Activated T-helper 2 cell treated with anti-CD3 and anti-CD28 coated beads, Interferon-gamma antibody, Interleukin-2, Interleukin-4, amounts not matched to agents 10 μg/mL and 5 μg/mL and 100 μg/mL, durations not matched to agents 14 hours and 24 hours and 36 hours (primary cell): ENCODE measurements around the gene ITGA5. TPM values are rescaled to one million over a fixed set of nuclear protein-coding genes. Genes with fewer than 3 reads are reported as not detected.

Experiments
- DNase-seq: peaks from one replicate; pipeline ENCODE4 v3.0.0; 2021; ENCODE audit warnings: low spot score
- H3K27ac Mint-ChIP-seq: one replicate; pipeline ENCODE4 v1.8.0; 2021; ENCODE audit warnings: mixed read lengths
- H3K27me3 Mint-ChIP-seq: one replicate; pipeline ENCODE4 v1.8.0; 2021; ENCODE audit warnings: low read depth, mixed read lengths
- H3K36me3 Mint-ChIP-seq: one replicate; pipeline ENCODE4 v1.8.0; 2021; ENCODE audit warnings: low read depth, mixed read lengths
- H3K4me1 Mint-ChIP-seq: one replicate; pipeline ENCODE4 v1.8.0; 2021; ENCODE audit warnings: low read depth, mixed read lengths
- H3K4me3 Mint-ChIP-seq: one replicate; pipeline ENCODE4 v1.8.0; 2021; ENCODE audit warnings: low read depth, mild to moderate bottlenecking, moderate library complexity, mixed read lengths
- H3K9me3 Mint-ChIP-seq: one replicate; pipeline ENCODE4 v1.8.0; 2021; ENCODE audit warnings: mixed read lengths
- intact Hi-C: fragments of 100-400 bp; cut with micrococcal nuclease; formaldehyde crosslinking; loops from one replicate; pipeline ENCODE4 v1.15.1; 2023
- total RNA-seq: library from RNA; stranded (reverse); gene quantifications from 2 replicates; pipeline ENCODE4 v1.2.3, GENCODE V29; 2022

ITGA5 gene
- total RNA-seq, 1 donor from 2014 or later: 41.4 TPM

DNA sequence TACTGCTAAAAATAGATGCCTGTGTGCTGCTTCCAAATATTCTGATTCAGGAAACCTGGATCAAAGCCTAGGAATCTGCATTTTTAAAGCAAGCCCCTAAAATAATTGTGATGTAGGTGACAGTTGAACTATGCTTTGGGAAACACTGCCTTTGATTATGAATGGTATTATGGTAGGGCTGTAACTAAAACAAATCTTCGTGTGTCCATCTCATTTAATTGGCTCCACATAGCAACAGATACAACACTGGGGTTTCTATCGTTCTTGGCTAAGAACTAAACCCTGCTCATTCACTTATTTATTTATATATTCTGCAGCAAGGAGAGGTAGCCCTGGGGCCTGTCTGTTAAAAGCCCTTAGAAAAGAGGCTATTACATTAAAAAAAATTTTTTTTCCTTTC, 23.0 kb upstream of the ITGA5 start:
- no peak for DNase-seq
- Mint-ChIP-seq H3K27me3 (peaks cover 12% of the 10 kb centered on the region), H3K4me3 (no peak overlapping the region), H3K36me3 (no peaks in the 10 kb centered on the region), H3K4me1 (peaks cover 7% of the 10 kb centered on the region), H3K9me3 (no peaks in the 10 kb centered on the region), H3K27ac (no peak overlapping the region)
- intact Hi-C loops: no loop called here

DNA sequence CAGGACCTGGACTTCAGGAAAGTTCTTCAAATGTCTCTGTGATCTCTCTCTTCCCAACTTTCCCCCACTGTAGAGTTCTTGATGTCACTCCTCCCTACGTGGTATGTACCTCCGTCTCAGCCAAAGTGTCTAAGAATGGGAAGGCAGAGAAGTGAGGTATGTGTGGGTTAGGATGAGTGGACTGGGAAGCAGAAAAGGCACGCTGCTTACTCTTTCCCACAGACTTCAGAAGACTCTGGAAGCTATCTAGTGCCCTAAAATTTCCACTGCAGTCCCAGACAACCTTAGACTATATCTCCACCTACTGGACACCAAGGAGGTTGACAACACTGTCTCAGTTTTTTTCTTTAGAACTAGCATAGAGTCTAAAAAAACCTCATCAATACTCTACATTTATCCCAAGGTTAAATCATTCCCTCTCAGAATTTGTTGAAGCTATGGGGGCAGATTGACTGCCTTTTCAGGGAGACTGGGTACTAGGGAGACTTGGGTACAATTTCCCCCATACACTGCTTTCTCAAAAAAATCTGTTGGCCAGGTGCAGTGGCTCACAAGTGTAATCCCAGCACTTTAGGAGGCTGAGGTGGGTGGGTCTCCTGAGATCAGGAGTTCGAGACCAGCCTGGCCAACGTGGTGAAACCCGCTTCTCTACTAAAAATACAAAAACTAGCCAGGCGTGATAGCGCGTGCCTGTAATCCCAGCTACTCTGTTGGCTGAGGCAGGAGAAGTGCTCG, 20.6 kb upstream of the ITGA5 start:
- peaks cover 15% of the 10 kb centered on the region for H3K27me3 Mint-ChIP-seq
- H3K9me3 Mint-ChIP-seq: no peaks in the 10 kb centered on the region
- H3K27ac Mint-ChIP-seq: peak overlapping the region; percentile 29
- no peak for DNase-seq
- H3K4me1 Mint-ChIP-seq: peaks cover 7% of the 10 kb centered on the region
- H3K4me3 Mint-ChIP-seq: no peak overlapping the region
- intact Hi-C loops: loop anchor here (1.0 to 2.0 kb wide), 2 partner anchors 27 to 40 kb away; no protein-coding TSS in a partner anchor
- no peaks in the 10 kb centered on the region for H3K36me3 Mint-ChIP-seq

DNA sequence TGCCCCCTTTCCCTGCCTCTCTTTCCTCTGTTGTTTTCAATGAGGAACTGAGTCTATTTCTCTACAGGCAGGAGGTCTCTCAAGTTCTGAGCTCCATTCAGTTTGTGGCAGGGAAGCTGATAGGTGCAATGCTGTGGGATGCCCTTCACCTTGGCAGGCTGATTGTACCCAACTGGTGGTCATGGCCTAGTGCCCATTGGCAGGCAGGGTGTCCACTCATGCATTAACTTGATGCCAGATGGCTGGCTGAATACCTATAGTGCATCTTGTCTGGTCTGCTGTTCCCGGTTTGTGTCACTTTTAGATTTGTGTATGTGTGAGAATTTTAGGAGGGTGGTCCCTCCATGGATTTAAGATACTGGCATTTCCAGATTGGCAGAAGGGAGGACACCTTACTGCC, 20.0 kb upstream of the ITGA5 start:
- Mint-ChIP-seq H3K27ac (no peak overlapping the region), H3K27me3 (peaks cover 12% of the 10 kb centered on the region), H3K36me3 (no peaks in the 10 kb centered on the region), H3K4me3 (no peak overlapping the region), H3K9me3 (no peaks in the 10 kb centered on the region), H3K4me1 (peaks cover 7% of the 10 kb centered on the region)
- no peak for DNase-seq
- intact Hi-C loops: loop anchor here (1.0 to 2.0 kb wide), 2 partner anchors 26 to 40 kb away; no protein-coding TSS in a partner anchor

DNA sequence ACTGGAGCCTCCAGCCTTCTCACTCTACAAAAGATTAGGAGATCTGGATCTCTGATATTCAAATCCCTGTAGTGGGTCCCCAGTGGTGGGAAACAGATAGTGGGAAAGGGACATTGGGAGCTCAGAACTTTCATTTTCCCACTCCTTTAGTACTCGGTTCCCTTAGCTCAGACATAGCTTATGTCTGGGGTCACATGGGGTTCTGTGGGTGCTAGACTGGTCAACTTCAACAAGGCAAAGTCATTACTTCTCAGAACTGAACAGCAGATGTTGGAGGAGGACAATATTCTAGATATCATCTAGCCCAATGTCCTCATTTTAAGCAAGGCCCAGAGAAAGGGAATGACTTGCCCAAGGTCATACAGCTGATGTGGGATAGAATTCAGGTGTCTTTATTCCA, 19.5 kb upstream of the ITGA5 start:
- Mint-ChIP-seq H3K36me3 (no peaks in the 10 kb centered on the region), H3K27ac (no peak overlapping the region), H3K4me1 (peaks cover 8% of the 10 kb centered on the region), H3K4me3 (no peak overlapping the region), H3K27me3 (peaks cover 12% of the 10 kb centered on the region), H3K9me3 (no peaks in the 10 kb centered on the region)
- DNase-seq: no peak
- intact Hi-C loops: loop anchor here (2.0 kb wide), 1 partner anchor 26 kb away; no protein-coding TSS in a partner anchor

DNA sequence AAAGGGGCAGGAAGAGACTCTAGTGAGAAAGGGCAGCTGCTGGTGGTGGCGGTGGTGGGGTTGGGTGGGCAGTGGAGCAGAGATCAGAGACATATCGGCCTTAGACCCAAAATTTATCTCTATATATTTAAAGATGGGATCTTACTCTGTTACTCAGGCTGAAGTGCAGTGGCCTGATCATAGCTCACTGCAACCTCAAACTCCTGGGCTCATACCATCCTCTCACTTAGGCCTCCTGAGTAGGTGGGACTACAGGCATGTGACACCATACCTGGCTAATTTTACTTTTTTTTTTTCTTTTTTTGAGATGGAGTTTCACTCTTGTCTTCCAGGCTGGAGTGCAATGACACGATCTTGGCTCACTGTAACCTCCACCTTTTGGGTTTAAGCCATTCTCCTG, 18.6 kb upstream of the ITGA5 start:
- Mint-ChIP-seq H3K4me3 (no peak overlapping the region), H3K27me3 (peaks cover 10% of the 10 kb centered on the region), H3K9me3 (no peaks in the 10 kb centered on the region), H3K4me1 (peaks cover 17% of the 10 kb centered on the region), H3K36me3 (no peaks in the 10 kb centered on the region), H3K27ac (no peak overlapping the region)
- no peak for DNase-seq
- intact Hi-C loops: loop anchor here (2.0 kb wide), 1 partner anchor 25 kb away; no protein-coding TSS in a partner anchor

DNA sequence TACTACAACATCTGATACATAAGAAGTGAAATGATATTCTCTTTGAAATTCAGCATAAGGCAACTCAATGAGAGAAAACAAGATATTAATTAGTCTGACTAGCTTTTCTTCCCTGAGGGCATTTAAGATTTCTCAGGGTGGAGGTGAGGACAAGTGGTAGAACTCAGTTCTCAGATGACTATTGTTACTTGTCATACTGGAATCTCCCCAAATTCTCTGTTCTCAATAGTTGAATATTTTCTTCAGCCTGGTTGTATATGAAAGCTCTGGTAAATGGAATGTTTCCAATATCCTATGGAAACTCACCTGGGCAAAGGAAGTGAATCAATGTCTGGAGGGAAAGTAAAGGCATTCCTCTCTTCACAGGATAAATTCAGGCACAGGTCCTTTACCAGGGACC, 18.2 kb upstream of the ITGA5 start:
- no peak for DNase-seq
- H3K4me1 Mint-ChIP-seq: peaks cover 21% of the 10 kb centered on the region
- intact Hi-C loops: no loop called here
- peaks cover 6% of the 10 kb centered on the region for H3K27me3 Mint-ChIP-seq
- H3K27ac Mint-ChIP-seq: no peak overlapping the region
- H3K9me3 Mint-ChIP-seq: no peaks in the 10 kb centered on the region
- no peak overlapping the region for H3K4me3 Mint-ChIP-seq
- no peaks in the 10 kb centered on the region for H3K36me3 Mint-ChIP-seq

DNA sequence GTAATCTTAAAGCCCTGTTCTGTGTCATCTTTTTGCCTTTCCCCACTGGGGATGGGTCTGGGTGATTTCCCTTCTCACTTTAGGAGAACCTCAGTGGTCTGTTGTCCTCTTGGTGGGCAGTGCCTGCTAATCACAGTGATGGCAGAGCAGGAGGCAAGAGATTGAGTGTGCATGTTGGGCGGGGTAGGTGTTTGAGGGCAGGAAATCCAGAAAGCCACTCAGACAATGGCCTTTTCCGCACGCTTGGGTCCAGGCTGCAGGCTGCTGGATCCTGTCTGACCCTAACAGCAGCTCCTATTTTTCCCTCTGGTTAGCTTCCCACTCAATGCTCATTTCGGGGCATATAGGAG, 13.7 kb upstream of the ITGA5 start:
- H3K27ac Mint-ChIP-seq: no peak overlapping the region
- H3K27me3 Mint-ChIP-seq: peaks cover 7% of the 10 kb centered on the region
- intact Hi-C loops: no loop called here
- H3K4me1 Mint-ChIP-seq: peaks cover 32% of the 10 kb centered on the region
- no peaks in the 10 kb centered on the region for H3K9me3 Mint-ChIP-seq
- H3K4me3 Mint-ChIP-seq: no peak overlapping the region
- H3K36me3 Mint-ChIP-seq: no peaks in the 10 kb centered on the region
- DNase-seq: no peak

DNA sequence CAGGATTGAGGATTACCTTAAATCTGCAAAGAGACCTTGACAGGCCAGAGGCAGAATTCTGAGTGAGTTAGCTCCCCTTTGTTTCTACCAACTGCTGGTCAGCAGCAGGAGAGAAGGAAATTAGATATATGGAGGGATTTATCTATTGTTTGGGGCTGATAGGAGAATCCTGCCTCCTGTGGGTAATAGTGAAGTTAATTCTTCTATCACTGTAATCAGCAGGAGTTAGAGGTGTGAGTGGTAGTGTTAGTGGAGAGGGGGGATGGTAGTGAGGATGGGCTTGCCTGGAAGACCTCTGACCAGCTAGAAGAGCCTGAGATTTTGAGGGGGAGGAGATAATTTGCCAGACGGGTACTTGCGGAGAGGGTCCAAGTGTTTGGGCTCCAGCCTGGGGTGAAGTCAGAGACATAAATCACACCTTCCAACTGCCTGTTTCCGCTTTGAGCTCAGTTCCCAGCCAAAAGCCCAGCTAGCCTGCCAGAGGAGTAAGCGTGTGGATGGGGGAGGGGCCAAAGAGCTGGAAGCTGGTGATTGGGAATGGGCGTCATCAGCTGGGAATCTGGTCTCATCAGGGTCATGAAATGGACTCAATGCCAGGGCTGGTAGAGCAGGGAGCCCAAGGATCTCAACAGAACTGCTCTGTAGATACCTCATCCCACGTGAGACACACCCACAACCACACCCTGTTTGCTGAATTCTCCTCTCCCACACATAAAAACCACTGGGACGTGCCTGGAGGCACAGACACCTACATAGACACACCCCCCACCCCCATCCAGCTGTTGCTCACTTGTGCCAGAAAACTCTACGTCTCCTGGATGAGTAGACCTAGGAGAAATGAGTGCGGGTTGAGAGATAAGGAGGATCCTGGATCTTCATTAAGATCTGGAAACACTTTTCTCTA, 13.1 kb upstream of the ITGA5 start:
- Mint-ChIP-seq H3K4me3 (peak overlapping the region; percentile 14), H3K9me3 (no peaks in the 10 kb centered on the region), H3K4me1 (peaks cover 36% of the 10 kb centered on the region), H3K27me3 (peaks cover 11% of the 10 kb centered on the region), H3K27ac (peak overlapping the region; percentile 59), H3K36me3 (no peaks in the 10 kb centered on the region)
- intact Hi-C loops: no loop called here
- no peak for DNase-seq

DNA sequence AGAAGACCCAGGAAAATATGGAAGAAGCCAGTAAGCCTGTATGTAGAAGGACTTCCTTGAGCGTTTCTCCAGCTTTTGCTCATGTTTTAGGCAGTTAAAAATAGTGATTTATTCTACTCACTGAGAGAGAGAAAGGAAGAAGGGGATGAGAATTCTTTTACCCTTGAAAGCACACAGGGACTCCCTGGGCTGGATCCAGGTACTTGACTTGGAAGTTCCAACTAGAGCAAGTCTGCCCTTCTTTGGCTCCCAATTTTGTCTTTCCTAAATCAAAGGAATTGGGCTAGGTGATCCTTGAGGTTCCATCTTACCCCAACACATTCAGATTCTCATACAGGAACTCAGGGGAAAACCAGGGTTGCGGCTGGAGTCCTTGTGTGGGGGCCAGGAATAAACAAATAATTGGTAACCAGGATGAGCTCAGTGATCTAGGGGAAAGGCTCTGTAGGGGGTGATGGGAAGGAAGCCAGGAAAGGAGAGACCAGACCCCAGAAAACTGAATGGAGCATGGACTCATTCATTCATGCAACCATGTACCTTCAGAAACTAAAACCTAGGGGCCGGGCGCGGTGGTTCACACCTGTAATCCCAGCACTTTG, 11.5 kb upstream of the ITGA5 start:
- Mint-ChIP-seq H3K4me3 (no peak overlapping the region), H3K36me3 (no peaks in the 10 kb centered on the region), H3K27me3 (peaks cover 20% of the 10 kb centered on the region), H3K27ac (no peak overlapping the region), H3K4me1 (peaks cover 36% of the 10 kb centered on the region), H3K9me3 (no peaks in the 10 kb centered on the region)
- no peak for DNase-seq
- intact Hi-C loops: no loop called here

DNA sequence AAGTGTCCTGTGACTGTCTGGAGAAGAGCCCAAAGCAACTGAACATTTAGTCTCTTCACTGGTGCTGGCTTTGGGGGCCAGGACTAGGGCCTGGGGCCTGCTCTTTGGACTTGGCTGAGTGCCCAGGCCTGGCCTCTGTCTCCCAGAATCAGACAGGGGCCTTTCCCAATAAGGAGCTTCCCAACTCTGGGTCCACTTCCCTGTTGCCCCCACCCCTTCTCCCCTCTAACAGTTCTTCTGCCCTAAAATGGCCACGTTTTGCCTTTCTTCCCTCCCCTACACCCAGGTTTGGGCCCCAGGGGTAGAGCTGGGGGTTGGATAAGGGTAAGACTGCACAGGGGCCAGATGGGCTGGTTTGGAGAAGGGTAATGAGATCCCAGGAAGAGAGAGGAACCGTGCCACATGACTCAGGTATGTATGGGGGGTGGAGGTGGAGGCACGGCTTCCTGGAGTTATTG, 10.0 kb upstream of the ITGA5 start:
- H3K4me3 Mint-ChIP-seq: no peak overlapping the region
- no peak for DNase-seq
- H3K36me3 Mint-ChIP-seq: no peaks in the 10 kb centered on the region
- peaks cover 36% of the 10 kb centered on the region for H3K4me1 Mint-ChIP-seq
- H3K27me3 Mint-ChIP-seq: peaks cover 27% of the 10 kb centered on the region
- H3K9me3 Mint-ChIP-seq: no peaks in the 10 kb centered on the region
- no peak overlapping the region for H3K27ac Mint-ChIP-seq
- intact Hi-C loops: no loop called here

DNA sequence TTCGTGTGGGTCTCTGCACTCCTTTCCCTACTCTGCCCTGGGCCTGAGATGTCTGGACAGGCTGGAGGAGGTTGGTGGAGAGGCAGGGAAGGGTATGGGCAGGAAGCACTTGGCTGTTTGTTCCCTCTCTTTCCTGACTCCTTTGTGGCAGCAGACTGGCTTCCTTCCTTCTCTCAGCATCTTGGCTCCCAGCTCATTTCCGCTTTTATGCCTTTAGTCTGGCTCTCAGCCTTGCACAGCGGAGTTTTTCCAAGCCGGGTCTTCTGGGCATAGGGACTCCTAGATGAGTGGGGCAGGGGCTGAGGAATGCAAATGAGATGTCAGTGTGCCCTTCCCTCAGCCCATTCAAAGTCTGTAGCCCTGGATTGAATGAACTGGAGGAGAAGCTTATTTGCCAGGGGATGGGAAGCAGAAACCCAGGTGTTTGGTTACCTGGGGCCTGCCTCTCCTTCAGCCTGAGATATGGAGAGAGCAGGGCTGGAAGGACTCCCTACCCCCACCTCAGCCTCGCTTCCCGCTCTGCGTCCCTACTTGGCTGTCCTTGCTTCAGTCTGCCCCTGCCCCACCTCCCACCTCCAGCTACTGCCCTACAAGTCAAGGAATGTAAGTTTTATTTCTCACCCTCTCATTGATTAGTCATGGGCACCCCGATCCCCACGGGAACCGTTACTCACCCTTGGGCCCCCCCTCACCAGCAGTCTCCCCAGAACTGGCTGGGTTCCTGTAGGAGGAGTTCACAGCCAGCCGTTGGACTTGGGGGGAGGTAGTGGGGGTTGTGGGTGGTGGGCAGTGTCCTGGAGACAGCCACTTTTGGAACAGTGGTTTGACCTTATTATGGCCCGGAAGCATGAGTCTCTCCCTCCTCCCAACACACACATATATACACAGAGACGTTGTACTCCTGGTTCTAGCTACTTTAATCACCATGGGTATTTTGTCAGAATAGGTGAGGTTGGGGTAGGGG, 9.3 kb upstream of the ITGA5 start:
- no peak for DNase-seq

DNA sequence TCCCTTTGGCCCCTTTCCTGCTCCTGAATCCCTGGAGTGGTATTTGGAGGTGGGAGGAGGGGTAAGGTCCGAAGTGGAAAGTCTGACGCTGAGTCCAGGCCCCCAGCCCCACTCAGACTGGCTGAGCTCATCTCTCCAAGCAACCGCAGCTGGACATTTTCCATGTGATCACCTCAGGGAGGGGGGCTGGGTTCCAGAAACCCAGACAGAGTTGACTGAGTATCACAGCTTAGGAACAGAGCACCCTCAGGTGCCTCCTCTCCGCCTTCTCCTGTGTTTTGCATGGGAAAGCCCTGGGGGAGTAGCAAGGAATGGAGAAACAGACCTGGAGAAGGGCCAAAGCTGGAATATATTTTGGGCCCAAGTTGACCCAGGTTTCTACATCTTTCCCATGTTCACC, 8.0 kb upstream of the ITGA5 start:
- Mint-ChIP-seq H3K27ac (no peak overlapping the region), H3K27me3 (peaks cover 38% of the 10 kb centered on the region)

More for the DNA sequence above, 9.3 kb upstream of the ITGA5 start:
- H3K4me1 Mint-ChIP-seq: peaks cover 34% of the 10 kb centered on the region
- no peak overlapping the region for H3K4me3 Mint-ChIP-seq
- H3K27ac Mint-ChIP-seq: no peak overlapping the region
- peaks cover 27% of the 10 kb centered on the region for H3K27me3 Mint-ChIP-seq
- intact Hi-C loops: no loop called here
- H3K36me3 Mint-ChIP-seq: no peaks in the 10 kb centered on the region
- H3K9me3 Mint-ChIP-seq: no peaks in the 10 kb centered on the region

More for the DNA sequence above, 8.0 kb upstream of the ITGA5 start:
- Mint-ChIP-seq H3K36me3 (no peaks in the 10 kb centered on the region), H3K9me3 (no peaks in the 10 kb centered on the region), H3K4me1 (peaks cover 27% of the 10 kb centered on the region), H3K4me3 (no peak overlapping the region)
- DNase-seq: no peak
- intact Hi-C loops: no loop called here
